Neural cell (in vitro differentiated cells): ENCODE results near the gene HS2ST1. TPM values are rescaled to one million over a fixed set of nuclear protein-coding genes. Genes with fewer than 3 reads are reported as not detected.

Experiments
- H2AFZ ChIP-seq: fragments of 200-600, 300-800 bp; sonication (generic), shearing (Covaris generic); 2 replicates; pipeline ENCODE4 v1.6.0; 2014; ENCODE audit warnings: low read depth, mild to moderate bottlenecking, antibody characterized with exemption, low read length, moderate library complexity
- H3F3A ChIP-seq: fragments of 200-600 bp; shearing (Covaris generic); 2 replicates; pipeline ENCODE4 v1.6.1; 2016; ENCODE audit warnings: mild to moderate bottlenecking, moderate library complexity, mixed read lengths, antibody characterized with exemption, low read length; ENCODE audit not compliant: insufficient read depth, poor library complexity, severe bottlenecking
- H3K27ac ChIP-seq: fragments of 200-600, 300-800 bp; sonication (generic), shearing (Covaris generic); 2 replicates; pipeline ENCODE4 v1.5.1; 2014; ENCODE audit warnings: mild to moderate bottlenecking, low read length, moderate library complexity
- H3K27me3 ChIP-seq: fragments of 300-800, 200-600 bp; sonication (generic), shearing (Covaris generic); 2 replicates; pipeline ENCODE4 v1.6.0; 2014; ENCODE audit warnings: mild to moderate bottlenecking, low read depth, low read length, moderate library complexity; ENCODE audit not compliant: insufficient read depth
- H3K36me3 ChIP-seq: fragments of 300-800, 200-600 bp; sonication (generic), shearing (Covaris generic); 2 replicates; pipeline ENCODE4 v1.5.1; 2014; ENCODE audit warnings: mild to moderate bottlenecking, antibody characterized with exemption, low read length, moderate library complexity; ENCODE audit not compliant: insufficient read depth
- H3K4me2 ChIP-seq: fragments of 300-800, 200-600 bp; sonication (generic), shearing (Covaris generic); 2 replicates; pipeline ENCODE4 v1.6.0; 2014; ENCODE audit warnings: mild to moderate bottlenecking, low read length
- H3K4me3 ChIP-seq: fragments of 300-800, 200-600 bp; sonication (generic), shearing (Covaris generic); 2 replicates; pipeline ENCODE4 v1.5.1; 2014; ENCODE audit warnings: mild to moderate bottlenecking, low read length, moderate library complexity
- H3K79me2 ChIP-seq: fragments of 200-600 bp; shearing (Covaris generic); replicated peaks from 2 replicates; pipeline ENCODE4 v1.6.0; 2014; ENCODE audit warnings: mild to moderate bottlenecking, low read length, moderate library complexity; ENCODE audit not compliant: insufficient read depth
- H3K9ac ChIP-seq: fragments of 300-800, 200-600 bp; sonication (generic), shearing (Covaris generic); 2 replicates; pipeline ENCODE4 v1.6.1; 2016; ENCODE audit warnings: mild to moderate bottlenecking, low read length, mixed read lengths
- H3K9me2 ChIP-seq: fragments of 200-600 bp; shearing (Covaris generic); 2 replicates; pipeline ENCODE4 v1.6.1; 2016; ENCODE audit warnings: mild to moderate bottlenecking, low read length, mixed read lengths; ENCODE audit not compliant: insufficient read depth
- H3K9me3 ChIP-seq: fragments of 200-600, 300-800 bp; sonication (generic), shearing (Covaris generic); 2 replicates; pipeline ENCODE4 v1.6.1; 2016; ENCODE audit warnings: mild to moderate bottlenecking, mixed run types, low read length, moderate library complexity, mixed read lengths
- H4K20me1 ChIP-seq: fragments of 200-600 bp; shearing (Covaris generic); 2 replicates; pipeline ENCODE4 v1.6.1; 2016; ENCODE audit warnings: mild to moderate bottlenecking, mixed run types; ENCODE audit not compliant: insufficient read depth
- CTCF ChIP-seq: fragments of 450-650 bp; IDR thresholded peaks from 2 replicates; pipeline ENCODE4 v1.5.1; 2014; ENCODE audit warnings: antibody characterized with exemption, mild to moderate bottlenecking, moderate library complexity; ENCODE audit not compliant: poor library complexity, severe bottlenecking
- EP300 ChIP-seq: fragments of 450-650 bp; conservative IDR thresholded peaks from 2 replicates; pipeline ENCODE4 v1.6.1; 2014; ENCODE audit warnings: antibody characterized with exemption, mild to moderate bottlenecking, moderate library complexity; ENCODE audit not compliant: poor library complexity, severe bottlenecking
- EZH2 ChIP-seq: fragments of 200-600, 300-800 bp; shearing (Covaris generic), sonication (generic); IDR thresholded peaks from 2 replicates; pipeline ENCODE4 v1.6.1; 2014; ENCODE audit warnings: antibody characterized with exemption, low read length, borderline replicate concordance, mild to moderate bottlenecking; ENCODE audit not compliant: insufficient read depth, poor library complexity, severe bottlenecking
- MXI1 ChIP-seq: fragments of 450-650 bp; conservative IDR thresholded peaks from 2 replicates; pipeline ENCODE4 v1.6.1; 2014; ENCODE audit warnings: antibody characterized with exemption, mild to moderate bottlenecking; ENCODE audit not compliant: poor library complexity, severe bottlenecking
- POLR2AphosphoS5 ChIP-seq: IDR thresholded peaks from 2 replicates; pipeline ENCODE4 v1.6.1; 2012
- RAD21 ChIP-seq: fragments of 450-650 bp; conservative IDR thresholded peaks from 2 replicates; pipeline ENCODE4 v1.6.1; 2014; ENCODE audit warnings: antibody characterized with exemption, mild to moderate bottlenecking, moderate library complexity
- REST ChIP-seq: IDR thresholded peaks from 2 replicates; pipeline ENCODE4 v1.6.1; 2012; ENCODE audit warnings: borderline replicate concordance
- SMC3 ChIP-seq: fragments of 450-650 bp; conservative IDR thresholded peaks from 2 replicates; pipeline ENCODE4 v1.6.1; 2014; ENCODE audit warnings: antibody characterized with exemption, mild to moderate bottlenecking, moderate library complexity; ENCODE audit not compliant: poor library complexity
- TAF1 ChIP-seq: IDR thresholded peaks from 2 replicates; pipeline ENCODE4 v1.6.1; 2012; ENCODE audit warnings: low read depth
- polyA plus RNA-seq: library from polyadenylated mRNA; depleted of rRNA; stranded (reverse); fragments of >200 nt; gene quantifications from 2 replicates; pipeline ENCODE4 v1.2.3, GENCODE V29; 2014

The HS2ST1 gene
- polyA plus RNA-seq, 1 donor from 2014 or later = 24.7 TPM

- Histone ChIP-seq H3K36me3 (no peaks in the 10 kb centered on the region), H3K27me3 (no peaks in the 10 kb centered on the region), H3K9me3 (no peaks in the 10 kb centered on the region), H4K20me1 (no peaks in the 10 kb centered on the region), H3K4me2 (no peak overlapping the region), H3K27ac (no peak overlapping the region), H3K9me2 (no peaks in the 10 kb centered on the region), H3K9ac (no peak overlapping the region), H3K4me3 (no peak overlapping the region), H2AFZ (no peak overlapping the region), H3F3A (no peaks in the 10 kb centered on the region), H3K79me2 (no peaks in the 10 kb centered on the region)
- TF ChIP-seq REST (no peak), EZH2 (no peak), EP300 (no peak), POLR2AphosphoS5 (no peak), MXI1 (no peak), RAD21 (no peak), SMC3 (no peak), TAF1 (no peak), CTCF (no peak)
Observed at GRCh38 chr1:87159378-87159915, 245.0 kb downstream of the HS2ST1 start.

Other genes with a start within 250 kb of the HS2ST1 start
- 57.2 and 67.3 TPM in 2 replicates for gene SH3GLB1, start 210.1 kb upstream of the HS2ST1 start, polyA plus RNA-seq
- gene SELENOF, start 509 bp upstream of the HS2ST1 start, polyA plus RNA-seq = 171 and 198 TPM in 2 replicates